ENCODE results near the gene MMP20.

DNA sequence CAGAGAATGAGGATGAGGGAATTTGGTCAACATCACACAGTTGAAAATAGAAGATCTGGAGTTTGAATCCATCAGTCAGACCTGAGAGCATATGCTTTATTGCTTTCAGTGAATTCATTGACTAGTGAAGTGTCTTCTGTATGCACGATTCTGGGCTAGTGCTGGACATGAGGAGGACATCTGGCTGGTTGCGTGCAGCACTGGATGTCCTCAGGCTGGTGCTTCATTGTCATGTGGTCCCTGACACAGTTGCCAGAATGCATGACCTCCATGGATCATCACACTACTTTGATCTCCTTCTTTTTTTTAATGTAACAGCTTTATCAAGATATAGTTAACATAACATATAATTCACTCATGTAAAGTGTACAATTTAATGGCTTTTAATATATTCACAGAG is 50.1 kb downstream of the MMP20 start:
- TF ChIP-seq, protein P1, sequence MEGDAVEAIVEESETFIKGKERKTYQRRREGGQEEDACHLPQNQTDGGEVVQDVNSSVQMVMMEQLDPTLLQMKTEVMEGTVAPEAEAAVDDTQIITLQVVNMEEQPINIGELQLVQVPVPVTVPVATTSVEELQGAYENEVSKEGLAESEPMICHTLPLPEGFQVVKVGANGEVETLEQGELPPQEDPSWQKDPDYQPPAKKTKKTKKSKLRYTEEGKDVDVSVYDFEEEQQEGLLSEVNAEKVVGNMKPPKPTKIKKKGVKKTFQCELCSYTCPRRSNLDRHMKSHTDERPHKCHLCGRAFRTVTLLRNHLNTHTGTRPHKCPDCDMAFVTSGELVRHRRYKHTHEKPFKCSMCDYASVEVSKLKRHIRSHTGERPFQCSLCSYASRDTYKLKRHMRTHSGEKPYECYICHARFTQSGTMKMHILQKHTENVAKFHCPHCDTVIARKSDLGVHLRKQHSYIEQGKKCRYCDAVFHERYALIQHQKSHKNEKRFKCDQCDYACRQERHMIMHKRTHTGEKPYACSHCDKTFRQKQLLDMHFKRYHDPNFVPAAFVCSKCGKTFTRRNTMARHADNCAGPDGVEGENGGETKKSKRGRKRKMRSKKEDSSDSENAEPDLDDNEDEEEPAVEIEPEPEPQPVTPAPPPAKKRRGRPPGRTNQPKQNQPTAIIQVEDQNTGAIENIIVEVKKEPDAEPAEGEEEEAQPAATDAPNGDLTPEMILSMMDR (IDR thresholded peaks at IDR 0.05), result no peak
- TF ChIP-seq POLR2A (IDR thresholded peaks at IDR 0.05), result no peak
